Fibroblast of the aortic adventitia (primary cell): ENCODE measurements around the gene TRIM32. TPM values are rescaled to one million over a fixed set of nuclear protein-coding genes. Genes with fewer than 3 reads are reported as not detected.

Experiments used
- DNase-seq: peaks from one replicate; pipeline ENCODE4 v3.0.0-alpha.2; 2010; ENCODE audit warnings: low read depth
- H3K4me3 ChIP-seq: 2 replicates; pipeline ENCODE4 v1.5.1; 2011; ENCODE audit warnings: low read depth, mild to moderate bottlenecking, control low read depth, low read length, moderate library complexity
- CTCF ChIP-seq: IDR thresholded peaks from 2 replicates; pipeline ENCODE4 v1.5.1; 2011; ENCODE audit warnings: mild to moderate bottlenecking, low read length, control low read depth, inconsistent platforms; ENCODE audit not compliant: insufficient read depth
- total RNA-seq: library from RNA; depleted of rRNA; stranded (reverse); fragments of >200 nt; gene quantifications from 2 replicates; pipeline ENCODE4 v1.2.3, GENCODE V29; 2012; ENCODE audit warnings: low replicate concordance

TRIM32 gene
- 31.5 and 33.5 TPM in 2 replicates for total RNA-seq

GRCh38 chr9:116687074-116687753 lies at the start of gene TRIM32:
Gene TRIM32 (plus strand): TSS chr9:116687305. CDS start chr9:116697743, 10,438 bp downstream.
- TF ChIP-seq CTCF = no peak
- H3K4me3 ChIP-seq = peak within 1 kb of the TSS; percentile 86

GRCh38 chr9:116639251-116639741 lies 47.8 kb upstream of the TRIM32 start:
- H3K4me3 ChIP-seq = no peak overlapping the region
- no peak for TF ChIP-seq CTCF
- peak; percentile 68 for DNase-seq

More at GRCh38 chr9:116687074-116687753, at the start of gene TRIM32:
- DNase-seq = peak; percentile 82

- TF ChIP-seq CTCF = no peak
- peak; percentile 58 for DNase-seq
- H3K4me3 ChIP-seq = no peak overlapping the region
Observed at GRCh38 chr9:116641292-116642059, 45.6 kb upstream of the TRIM32 start.

GRCh38 chr9:116643691-116644090 lies 43.4 kb upstream of the TRIM32 start:
- no peak for TF ChIP-seq CTCF
- H3K4me3 ChIP-seq = no peak overlapping the region
- DNase-seq = peak; percentile 52

GRCh38 chr9:116644091-116644688 lies 42.9 kb upstream of the TRIM32 start:
- H3K4me3 ChIP-seq = no peak overlapping the region
- no peak for TF ChIP-seq CTCF
- peak; percentile 78 for DNase-seq

GRCh38 chr9:116646661-116647514 lies 40.2 kb upstream of the TRIM32 start:
- TF ChIP-seq CTCF = peak; percentile 72
- H3K4me3 ChIP-seq = no peak overlapping the region
- DNase-seq = peak; percentile 77
